Liver (tissue), 9 donors: Measurements from ENCODE around the gene KCNJ4. TPM values are rescaled to one million over a fixed set of nuclear protein-coding genes. Genes with fewer than 3 reads are reported as not detected.

Experiments used
- DNase-seq: peaks from one replicate; pipeline ENCODE4 v3.0.0-alpha.2; 2017; ENCODE audit warnings: low spot score
- H3K27ac ChIP-seq, 2 donors: one replicate each; pipeline ENCODE4 v1.7.0; 2013; ENCODE audit warnings: inconsistent platforms in 2 of 2, low read length in 2 of 2, control low read depth in 1 of 2, low read depth in 1 of 2, mild to moderate bottlenecking in 1 of 2
- H3K27me3 ChIP-seq, 4 donors: one replicate each; pipeline versions ENCODE4 v1.6.1 to v1.7.0; 2013; ENCODE audit warnings: low read length in 3 of 4, inconsistent platforms in 1 of 4, mild to moderate bottlenecking in 1 of 4, moderate library complexity in 1 of 4; ENCODE audit not compliant: control insufficient read depth in 4 of 4, insufficient read depth in 4 of 4
- H3K36me3 ChIP-seq, 4 donors: one replicate each; pipeline versions ENCODE4 v1.6.1 to v1.7.0; 2013; ENCODE audit warnings: low read length in 3 of 4, mild to moderate bottlenecking in 3 of 4, low read depth in 1 of 4, moderate library complexity in 1 of 4; ENCODE audit not compliant: control insufficient read depth in 4 of 4, insufficient read depth in 3 of 4
- H3K4me1 ChIP-seq, 4 donors: one replicate each; pipeline versions ENCODE4 v1.6.1 to v1.7.0; 2013; ENCODE audit warnings: low read length in 3 of 4, mild to moderate bottlenecking in 3 of 4, moderate library complexity in 1 of 4; ENCODE audit not compliant: control insufficient read depth in 4 of 4, insufficient read depth in 4 of 4
- H3K4me3 ChIP-seq, 3 donors: one replicate each; pipeline versions ENCODE4 v1.6.1 to v1.7.0; 2013; ENCODE audit warnings: low read length in 3 of 3, control low read depth in 1 of 3, low read depth in 1 of 3, mild to moderate bottlenecking in 1 of 3
- H3K9ac ChIP-seq, 2 donors: one replicate each; pipeline ENCODE4 v1.7.0; 2013; ENCODE audit warnings: low read length in 2 of 2, mild to moderate bottlenecking in 2 of 2, moderate library complexity in 2 of 2, control low read depth in 1 of 2, low read depth in 1 of 2
- H3K9me3 ChIP-seq, 4 donors: one replicate each; pipeline versions ENCODE4 v1.6.1 to v1.7.0; 2013; ENCODE audit warnings: low read length in 3 of 4; ENCODE audit not compliant: control insufficient read depth in 4 of 4
- ATF3 ChIP-seq: IDR thresholded peaks from 2 replicates; pipeline ENCODE4 v1.6.1; 2016; ENCODE audit warnings: antibody characterized with exemption
- CTCF ChIP-seq: fragments of 150-350 bp; IDR thresholded peaks from 2 replicates; pipeline ENCODE4 v1.5.1; 2017; ENCODE audit warnings: improper control_type of control experiment, low read depth, low read length; ENCODE audit not compliant: missing input control
- EGR1 ChIP-seq, 2 donors: IDR thresholded peaks; 2 replicates each; pipeline ENCODE4 v1.6.1; 2016 to 2018; ENCODE audit warnings: antibody characterized with exemption in 2 of 2, low read depth in 2 of 2
- FOXA1 ChIP-seq: IDR thresholded peaks from 2 replicates; pipeline ENCODE4 v1.6.1; 2016; ENCODE audit warnings: antibody characterized with exemption
- FOXA2 ChIP-seq: IDR thresholded peaks from 2 replicates; pipeline ENCODE4 v1.6.1; 2016; ENCODE audit warnings: antibody characterized with exemption
- GABPA ChIP-seq, 2 donors: IDR thresholded peaks in 1 of 2; conservative IDR thresholded peaks in 1 of 2; 2 replicates each; pipeline ENCODE4 v1.6.1; 2016; ENCODE audit warnings: antibody characterized with exemption in 2 of 2, mild to moderate bottlenecking in 1 of 2, moderate library complexity in 1 of 2
- HNF4G ChIP-seq: IDR thresholded peaks from 2 replicates; pipeline ENCODE4 v1.6.1; 2016; ENCODE audit warnings: antibody characterized with exemption
- JUND ChIP-seq, 2 donors: IDR thresholded peaks; 2 replicates each; pipeline ENCODE4 v1.6.1; 2016; ENCODE audit warnings: antibody characterized with exemption in 2 of 2
- MAX ChIP-seq: IDR thresholded peaks from 2 replicates; pipeline ENCODE4 v1.6.1; 2016; ENCODE audit warnings: antibody characterized with exemption
- NR2F2 ChIP-seq: IDR thresholded peaks from 2 replicates; pipeline ENCODE4 v1.6.1; 2016; ENCODE audit warnings: antibody characterized with exemption
- RAD21 ChIP-seq, 2 donors: IDR thresholded peaks; 2 replicates each; pipeline ENCODE4 v1.6.1; 2016; ENCODE audit warnings: antibody characterized with exemption in 2 of 2, mild to moderate bottlenecking in 2 of 2
- RXRA ChIP-seq, 2 donors: IDR thresholded peaks; 2 replicates each; pipeline ENCODE4 v1.6.1; 2017 to 2018; ENCODE audit warnings: antibody characterized with exemption in 2 of 2, mild to moderate bottlenecking in 1 of 2
- SP1 ChIP-seq: IDR thresholded peaks from 2 replicates; pipeline ENCODE4 v1.6.1; 2018; ENCODE audit warnings: antibody characterized with exemption, mild to moderate bottlenecking
- TAF1 ChIP-seq: conservative IDR thresholded peaks from 2 replicates; pipeline ENCODE4 v1.6.1; 2016; ENCODE audit warnings: antibody characterized with exemption, mild to moderate bottlenecking
- YY1 ChIP-seq: IDR thresholded peaks from 2 replicates; pipeline ENCODE4 v1.6.1; 2016; ENCODE audit warnings: antibody characterized with exemption, mild to moderate bottlenecking
- WGBS: extraction: QIAGEN DNeasy Blood & Tissue Kit; methylation state at CpG from one replicate; pipeline ENCODE4 v1.1.7; 2013; 5-methylcytosine and 5-hydroxymethylcytosine counted together
- polyA plus RNA-seq, 2 donors: library from polyadenylated mRNA; stranded (reverse) in 1 of 2; unstranded in 1 of 2; fragments of 200-250 nt in 1 of 2; fragments of >200 nt in 1 of 2; fragmentation: Nextera tagmentation in 1 of 2; extraction: Ambion mirVana in 1 of 2; gene quantifications; one replicate each; pipeline versions ENCODE4 v1.2.1 to v1.2.3, GENCODE V29; 2013 to 2015
- total RNA-seq, 2 donors: library from RNA; depleted of rRNA; stranded (reverse); fragments of >200 nt; gene quantifications; one replicate each; pipeline ENCODE4 v1.2.3, GENCODE V29; 2014
- donor health status: healthy.
- donor health status: healthy.
- donor health status: healthy.
- donor health status: healthy.
- donor health status: healthy.

The KCNJ4 gene
- total and polyA plus RNA-seq, 4 donors: 0.05 TPM; not detected in 3

- peak; percentile 68 for DNase-seq
- H3K4me1 ChIP-seq: peaks cover 3 to 5% (median 4%) of the 10 kb centered on the region in 4 donors
- H3K9me3 ChIP-seq: no peaks in the 10 kb centered on the region
- H3K27ac ChIP-seq: no peak overlapping the region
- 14% methylated on average over 51 of the region's 51 CpGs for WGBS
- no peaks in the 10 kb centered on the region for H3K36me3 ChIP-seq
- peaks cover 0 to 3% (median 1%) of the 10 kb centered on the region in 4 donors for H3K27me3 ChIP-seq
- H3K9ac ChIP-seq: no peak overlapping the region
- TF ChIP-seq SP1 (no peak), RAD21 (IDR thresholded peaks at IDR 0.05) (peak in 1 of 2 donors; percentile 10), RXRA (IDR thresholded peaks at IDR 0.05) (no peak), CTCF (no peak), ATF3 (no peak)
- H3K4me3 ChIP-seq: no peak overlapping the region
Measured at GRCh38 chr22:38461414-38462081, 6.5 kb upstream of the KCNJ4 start.

GRCh38 chr22:38461057-38461413 lies 6.0 kb upstream of the KCNJ4 start:
- DNase-seq: no peak
- Histone ChIP-seq H3K27me3 (peaks cover 0 to 3% (median 1%) of the 10 kb centered on the region in 4 donors), H3K4me3 (no peak overlapping the region), H3K9me3 (no peaks in the 10 kb centered on the region), H3K27ac (no peak overlapping the region), H3K9ac (no peak overlapping the region), H3K36me3 (no peaks in the 10 kb centered on the region), H3K4me1 (peaks cover 3 to 5% (median 4%) of the 10 kb centered on the region in 4 donors)
- TF ChIP-seq SP1 (no peak), FOXA1 (no peak), YY1 (no peak), JUND (IDR thresholded peaks at IDR 0.05) (no peak), GABPA (IDR thresholded peaks at IDR 0.05 in 1 of 2, conservative IDR thresholded peaks at IDR 0.05 in 1 of 2) (no peak), EGR1 (IDR thresholded peaks at IDR 0.05; ENCODE audit: low read depth in 2 of 2) (no peak), MAX (no peak), ATF3 (no peak), TAF1 (no peak), NR2F2 (no peak), RXRA (IDR thresholded peaks at IDR 0.05) (no peak), CTCF (no peak), FOXA2 (no peak), HNF4G (no peak)
- 50% methylated on average over 9 of the region's 9 CpGs for WGBS
